ENCODE measurements around the gene RAB40C.

- TF ChIP-seq REST (IDR thresholded peaks at IDR 0.05; ENCODE audit: insufficient read depth in 1 of 2, low read depth in 2 of 2, low read length in 1 of 2) = no peak
- TF ChIP-seq, protein P1, sequence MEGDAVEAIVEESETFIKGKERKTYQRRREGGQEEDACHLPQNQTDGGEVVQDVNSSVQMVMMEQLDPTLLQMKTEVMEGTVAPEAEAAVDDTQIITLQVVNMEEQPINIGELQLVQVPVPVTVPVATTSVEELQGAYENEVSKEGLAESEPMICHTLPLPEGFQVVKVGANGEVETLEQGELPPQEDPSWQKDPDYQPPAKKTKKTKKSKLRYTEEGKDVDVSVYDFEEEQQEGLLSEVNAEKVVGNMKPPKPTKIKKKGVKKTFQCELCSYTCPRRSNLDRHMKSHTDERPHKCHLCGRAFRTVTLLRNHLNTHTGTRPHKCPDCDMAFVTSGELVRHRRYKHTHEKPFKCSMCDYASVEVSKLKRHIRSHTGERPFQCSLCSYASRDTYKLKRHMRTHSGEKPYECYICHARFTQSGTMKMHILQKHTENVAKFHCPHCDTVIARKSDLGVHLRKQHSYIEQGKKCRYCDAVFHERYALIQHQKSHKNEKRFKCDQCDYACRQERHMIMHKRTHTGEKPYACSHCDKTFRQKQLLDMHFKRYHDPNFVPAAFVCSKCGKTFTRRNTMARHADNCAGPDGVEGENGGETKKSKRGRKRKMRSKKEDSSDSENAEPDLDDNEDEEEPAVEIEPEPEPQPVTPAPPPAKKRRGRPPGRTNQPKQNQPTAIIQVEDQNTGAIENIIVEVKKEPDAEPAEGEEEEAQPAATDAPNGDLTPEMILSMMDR (IDR thresholded peaks at IDR 0.05) = no peak
- no peak for TF ChIP-seq POLR2AphosphoS5 (IDR thresholded peaks at IDR 0.05; ENCODE audit: low read depth, low read length)
- no peak for TF ChIP-seq SIN3A (IDR thresholded peaks at IDR 0.05; ENCODE audit: borderline replicate concordance, insufficient read depth, low read depth, low read length)
Measured at GRCh38 chr16:669666-670065, 79.8 kb downstream of the RAB40C start.
